Endothelial cell of umbilical vein (primary cell): ENCODE data around the gene INSYN2B. TPM values are rescaled to one million over a fixed set of nuclear protein-coding genes. Genes with fewer than 3 reads are reported as not detected.

Experiments used
- BruUV-seq: library from RNA; stranded (reverse); fragments of 400-500 nt; replicated peaks from 2 replicates; lab custom pipeline; 2021; lab: Mats Ljungman, UMichigan
- CTCF ChIA-PET: fragments of 300-600, 350-600 bp; sonication (Branson Sonifier 250); formaldehyde crosslinking; loops from one replicate; lab custom pipeline; 2021; ENCODE audit warnings: antibody characterized with exemption, inconsistent platforms; lab: Charles Lee
- POLR2A ChIA-PET: fragments of 300-600, 350-600 bp; sonication (Branson Sonifier 250); formaldehyde crosslinking; loops from one replicate; lab custom pipeline; 2021; ENCODE audit warnings: antibody characterized with exemption, inconsistent platforms; lab: Charles Lee
- DNase-seq: peaks from one replicate; pipeline ENCODE4 v3.0.0-alpha.2; 2011; ENCODE audit warnings: low read depth, low spot score
- FAIRE-seq: peaks from 2 replicates; lab custom pipeline; 2011; peaks lifted over from hg19 to GRCh38; lab: Jason Lieb, UNC
- H2AFZ ChIP-seq: 2 replicates; pipeline ENCODE4 v1.6.0; 2012; ENCODE audit warnings: low read depth, low read length, control low read depth, inconsistent platforms
- H3K27ac ChIP-seq: 2 replicates; pipeline ENCODE4 v1.5.1; 2011; ENCODE audit warnings: low read depth, mild to moderate bottlenecking, control low read depth, low read length, moderate library complexity; ENCODE audit not compliant: insufficient read depth
- H3K27me3 ChIP-seq, 2 experiments: 2 replicates each; pipeline versions ENCODE4 v1.6.0 to v1.6.1; 2011; ENCODE audit warnings: low read length in 2 of 2, mixed read lengths in 1 of 2; ENCODE audit not compliant: control insufficient read depth in 2 of 2, insufficient read depth in 2 of 2
- H3K36me3 ChIP-seq, 2 experiments: 2 replicates in 1 of 2; 3 replicates in 1 of 2; pipeline ENCODE4 v1.5.1; 2011; ENCODE audit warnings: low read length in 2 of 2, mild to moderate bottlenecking in 1 of 2, moderate library complexity in 1 of 2; ENCODE audit not compliant: control insufficient read depth in 2 of 2, insufficient read depth in 2 of 2; ENCODE audit errors: extremely low read depth in 1 of 2
- H3K4me1 ChIP-seq: 3 replicates; pipeline ENCODE4 v1.5.1; 2011; ENCODE audit warnings: mild to moderate bottlenecking, low read length; ENCODE audit not compliant: control insufficient read depth, insufficient read depth; ENCODE audit errors: extremely low read depth
- H3K4me2 ChIP-seq: 2 replicates; pipeline ENCODE4 v1.6.1; 2011; ENCODE audit warnings: low read length, control low read depth, mixed read lengths; ENCODE audit not compliant: insufficient read depth
- H3K4me3 ChIP-seq, 3 experiments: fragments of 200-600 bp in 1 of 3; sonication (generic), shearing (Covaris generic) in 1 of 3; replicated peaks in 1 of 3; 2 replicates each; pipeline ENCODE4 v1.5.1; 2011 to 2016; ENCODE audit warnings: control low read depth in 3 of 3, low read length in 3 of 3, mild to moderate bottlenecking in 2 of 3, inconsistent platforms in 1 of 3, low read depth in 1 of 3, moderate library complexity in 1 of 3; ENCODE audit not compliant: insufficient read depth in 1 of 3
- H3K79me2 ChIP-seq: 2 replicates; pipeline ENCODE4 v1.6.0; 2012; ENCODE audit warnings: low read length, inconsistent platforms; ENCODE audit not compliant: control insufficient read depth, insufficient read depth
- H3K9ac ChIP-seq: replicated peaks from 2 replicates; pipeline ENCODE3; 2011; ENCODE audit warnings: low read length, control low read depth; ENCODE audit not compliant: insufficient read depth; ENCODE audit errors: extremely low read depth
- H3K9me1 ChIP-seq: replicated peaks from 3 replicates; pipeline ENCODE4 v1.6.0; 2011; ENCODE audit warnings: mild to moderate bottlenecking, low read length; ENCODE audit not compliant: control insufficient read depth, insufficient read depth; ENCODE audit errors: extremely low read depth
- H3K9me3 ChIP-seq: replicated peaks from 2 replicates; pipeline ENCODE4 v1.5.1; 2012; ENCODE audit warnings: low read length, inconsistent platforms; ENCODE audit not compliant: control insufficient read depth, insufficient read depth
- H4K20me1 ChIP-seq: replicated peaks from 2 replicates; pipeline ENCODE3; 2011; ENCODE audit warnings: mild to moderate bottlenecking, low read length; ENCODE audit not compliant: control insufficient read depth, insufficient read depth; ENCODE audit errors: extremely low read depth
- EZH2 ChIP-seq: IDR thresholded peaks from 2 replicates; pipeline ENCODE4 v1.6.1; 2012; ENCODE audit warnings: borderline replicate concordance, low read depth, mild to moderate bottlenecking, moderate library complexity, low read length, inconsistent platforms; ENCODE audit not compliant: severe bottlenecking
- FOS ChIP-seq: IDR thresholded peaks from 2 replicates; pipeline ENCODE4 v1.6.1; 2011; ENCODE audit warnings: mild to moderate bottlenecking, low read length, moderate library complexity, borderline replicate concordance; ENCODE audit not compliant: insufficient read depth
- GATA2 ChIP-seq: IDR thresholded peaks from 2 replicates; pipeline ENCODE4 v1.7.0; 2011; ENCODE audit warnings: low read depth, mild to moderate bottlenecking, moderate library complexity, mixed read lengths, low read length; ENCODE audit not compliant: insufficient read length, insufficient read depth
- JUN ChIP-seq: IDR thresholded peaks from 2 replicates; pipeline ENCODE4 v1.6.1; 2011; ENCODE audit warnings: borderline replicate concordance, low read depth; ENCODE audit not compliant: insufficient read length, insufficient read depth
- MYC ChIP-seq: IDR thresholded peaks from one replicate; pipeline ENCODE4 v1.6.1; 2011; ENCODE audit warnings: mild to moderate bottlenecking, low read depth, low read length
- POLR2A ChIP-seq: IDR thresholded peaks from 2 replicates; pipeline ENCODE4 v1.6.1; 2012; ENCODE audit warnings: low read depth, mild to moderate bottlenecking, control low read depth, low read length
- POLR2AphosphoS5 ChIP-seq: IDR thresholded peaks from 2 replicates; pipeline ENCODE4 v1.6.1; 2012; ENCODE audit warnings: low read depth, mild to moderate bottlenecking, control low read depth, low read length, moderate library complexity; ENCODE audit not compliant: insufficient read depth
- dilution Hi-C: fragments of 300-500 bp; cut with MboI; formaldehyde crosslinking; loops from one replicate; pipeline ENCODE4 v1.15.0; 2019; ENCODE audit warnings: low sequenced_read_pairs; ENCODE audit not compliant: extremely low pct_ligation_motif_present
- intact Hi-C: fragments of 100-400 bp; cut with micrococcal nuclease; formaldehyde crosslinking; loops from one replicate; pipeline ENCODE4 v1.10.0; 2022
- polyA plus RNA-seq, 4 experiments: library from polyadenylated mRNA; depleted of rRNA in 3 of 4; stranded (reverse) in 3 of 4; unstranded in 1 of 4; fragments of >200 nt; gene quantifications; 2 replicates each; pipeline versions ENCODE4 v1.2.1 to v1.2.3, GENCODE V29; 2011 to 2012; ENCODE audit warnings: missing spikeins in 1 of 4
- total RNA-seq: library from RNA; stranded (reverse); gene quantifications from 2 replicates; pipeline ENCODE4 v1.2.3, GENCODE V29; 2021
- TF ChIP-seq, protein P1 (sequence below), 2 donors: IDR thresholded peaks; 1 replicate in 1 of 2; 2 replicates in 1 of 2; pipeline ENCODE4 v1.5.1; 2011; ENCODE audit warnings: low read length in 2 of 2, mild to moderate bottlenecking in 2 of 2, moderate library complexity in 2 of 2, control low read depth in 1 of 2, inconsistent platforms in 1 of 2, low read depth in 1 of 2; ENCODE audit not compliant: insufficient read depth in 1 of 2; ENCODE audit errors: extremely low read depth in 1 of 2
- TF ChIP-seq, protein P2 (sequence below): IDR thresholded peaks from 2 replicates; pipeline ENCODE4 v1.6.1; 2011; ENCODE audit not compliant: insufficient read depth, insufficient read length

Gene INSYN2B
- total and polyA plus RNA-seq, 2 donors (not counting 3 experiments of a cell fraction or from before 2014, with no cell fraction given) = 8.2 to 17.1 TPM

DNA sequence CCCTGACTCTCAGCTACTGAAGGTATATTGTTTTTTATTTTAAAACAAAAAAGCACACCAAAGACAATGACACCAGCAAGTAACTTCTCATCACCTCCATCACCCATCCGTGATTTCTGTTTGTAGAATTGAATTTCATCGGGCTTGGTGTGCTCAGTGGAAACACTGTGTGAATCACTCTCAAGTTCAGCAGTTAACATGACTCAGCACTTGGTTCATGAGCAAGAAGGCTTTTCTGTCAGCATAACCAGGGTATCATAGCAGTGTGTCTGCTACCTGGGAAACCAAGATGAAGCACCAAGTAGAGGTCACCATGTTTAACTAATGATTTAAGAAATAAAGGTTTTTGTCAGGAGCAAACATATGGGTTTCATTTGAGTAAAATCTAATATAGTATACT is 123.7 kb downstream of the INSYN2B start:
- dilution Hi-C loops (no loop called here), intact Hi-C loops (no loop called here)
- no peak overlapping the region for H3K27ac ChIP-seq

DNA sequence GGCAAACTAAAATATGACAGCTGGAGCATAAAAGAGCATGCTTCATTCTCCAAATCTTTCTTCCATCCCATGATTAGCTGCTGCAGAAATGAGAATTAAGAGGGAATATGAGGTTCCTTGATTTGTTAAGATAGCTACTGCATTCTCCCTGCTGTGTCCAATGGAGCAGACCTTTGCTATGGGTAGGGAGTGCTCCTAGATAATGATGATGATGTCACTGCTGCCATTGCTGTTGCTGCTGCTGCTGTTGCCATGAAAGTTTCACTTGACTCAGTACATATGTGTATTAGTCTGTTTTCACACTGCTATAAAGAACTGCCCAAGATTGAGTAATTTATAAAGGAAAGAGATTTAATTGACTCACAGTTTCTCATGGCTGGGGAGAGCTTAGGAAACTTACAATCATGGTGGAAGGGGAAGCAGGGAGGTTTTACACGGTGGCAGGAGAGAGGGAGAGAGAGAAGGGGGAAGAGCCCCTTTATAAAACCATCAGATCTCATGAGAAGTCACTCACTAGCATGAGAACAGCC is 128.9 kb downstream of the INSYN2B start:
- intact Hi-C loops (no loop called here), dilution Hi-C loops (no loop called here)
- no peaks in the 10 kb centered on the region for H3K27me3 ChIP-seq
- no peaks in the 10 kb centered on the region for H3K9me3 ChIP-seq
- no peak overlapping the region for H3K4me3 ChIP-seq
- no peaks in the 10 kb centered on the region for H3K9me1 ChIP-seq
- TF ChIP-seq JUN (no peak), FOS (no peak), EZH2 (no peak), POLR2AphosphoS5 (no peak), POLR2A (no peak), GATA2 (no peak), MYC (no peak)
- TF ChIP-seq, protein P1, sequence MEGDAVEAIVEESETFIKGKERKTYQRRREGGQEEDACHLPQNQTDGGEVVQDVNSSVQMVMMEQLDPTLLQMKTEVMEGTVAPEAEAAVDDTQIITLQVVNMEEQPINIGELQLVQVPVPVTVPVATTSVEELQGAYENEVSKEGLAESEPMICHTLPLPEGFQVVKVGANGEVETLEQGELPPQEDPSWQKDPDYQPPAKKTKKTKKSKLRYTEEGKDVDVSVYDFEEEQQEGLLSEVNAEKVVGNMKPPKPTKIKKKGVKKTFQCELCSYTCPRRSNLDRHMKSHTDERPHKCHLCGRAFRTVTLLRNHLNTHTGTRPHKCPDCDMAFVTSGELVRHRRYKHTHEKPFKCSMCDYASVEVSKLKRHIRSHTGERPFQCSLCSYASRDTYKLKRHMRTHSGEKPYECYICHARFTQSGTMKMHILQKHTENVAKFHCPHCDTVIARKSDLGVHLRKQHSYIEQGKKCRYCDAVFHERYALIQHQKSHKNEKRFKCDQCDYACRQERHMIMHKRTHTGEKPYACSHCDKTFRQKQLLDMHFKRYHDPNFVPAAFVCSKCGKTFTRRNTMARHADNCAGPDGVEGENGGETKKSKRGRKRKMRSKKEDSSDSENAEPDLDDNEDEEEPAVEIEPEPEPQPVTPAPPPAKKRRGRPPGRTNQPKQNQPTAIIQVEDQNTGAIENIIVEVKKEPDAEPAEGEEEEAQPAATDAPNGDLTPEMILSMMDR (IDR thresholded peaks at IDR 0.05; ENCODE audit: extremely low read depth in 1 of 2, insufficient read depth in 1 of 2, low read depth in 1 of 2, low read length in 2 of 2) = no peak
- TF ChIP-seq, protein P2, sequence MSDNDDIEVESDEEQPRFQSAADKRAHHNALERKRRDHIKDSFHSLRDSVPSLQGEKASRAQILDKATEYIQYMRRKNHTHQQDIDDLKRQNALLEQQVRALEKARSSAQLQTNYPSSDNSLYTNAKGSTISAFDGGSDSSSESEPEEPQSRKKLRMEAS = no peak
- ChIA-PET POLR2A (no interaction called here), CTCF (interaction anchor here (1.3 to 3.0 kb wide), 6 partner anchors 12 to 219 kb away, joined by 3 to 24 read pairs (median 5); partner anchors contain the start of gene INSYN2B)
- H4K20me1 ChIP-seq = no peaks in the 10 kb centered on the region
- no peak overlapping the region for H3K4me2 ChIP-seq
- no peak overlapping the region for H3K9ac ChIP-seq
- DNase-seq = no peak
- no peak for FAIRE-seq
- no peak overlapping the region for H2AFZ ChIP-seq
- H3K27ac ChIP-seq = no peak overlapping the region
- H3K36me3 ChIP-seq = no peaks in the 10 kb centered on the region
- H3K4me1 ChIP-seq = no peaks in the 10 kb centered on the region
- no peaks in the 10 kb centered on the region for H3K79me2 ChIP-seq
- BruUV-seq = no TSS peak

More for the DNA sequence above, 123.7 kb downstream of the INSYN2B start:
- Histone ChIP-seq H3K9me3 (no peaks in the 10 kb centered on the region), H3K36me3 (no peaks in the 10 kb centered on the region), H3K79me2 (no peaks in the 10 kb centered on the region), H3K9me1 (no peaks in the 10 kb centered on the region), H3K4me2 (no peak overlapping the region), H3K9ac (no peak overlapping the region), H4K20me1 (no peaks in the 10 kb centered on the region), H2AFZ (no peak overlapping the region), H3K27me3 (no peaks in the 10 kb centered on the region), H3K4me1 (no peaks in the 10 kb centered on the region), H3K4me3 (no peak overlapping the region)
- ChIA-PET POLR2A (no interaction called here), CTCF (no interaction called here)
- DNase-seq = peak; percentile 30
- TF ChIP-seq EZH2 (no peak), FOS (peak; percentile 56), POLR2AphosphoS5 (no peak)
- FAIRE-seq = peak; percentile 57
- no TSS peak for BruUV-seq
